Tibial artery (tissue), 4 donors: ENCODE results near the gene DEUP1.

Experiments
- DNase-seq, 2 donors: peaks; one replicate each; pipeline ENCODE4 v3.0.0-alpha.2; 2019
- H3K27ac ChIP-seq, 2 donors: fragments of 200-600 bp; sonication (generic) in 1 of 2; 1 replicate in 1 of 2; 2 replicates in 1 of 2; pipeline ENCODE4 v1.5.1; 2018 to 2019; ENCODE audit warnings: mild to moderate bottlenecking in 1 of 2
- H3K27me3 ChIP-seq, 2 donors: fragments of 200-600 bp; sonication (generic) in 1 of 2; one replicate each; pipeline versions ENCODE4 v1.5.1 to v1.6.0; 2016 to 2019
- H3K36me3 ChIP-seq, 3 donors: fragments of 200-600 bp; sonication (generic) in 2 of 3; one replicate each; pipeline ENCODE4 v1.5.1; 2016 to 2019; ENCODE audit warnings: mild to moderate bottlenecking in 2 of 3
- H3K4me1 ChIP-seq, 4 donors: fragments of 200-600 bp; sonication (generic) in 2 of 4; 1 replicate in 3 of 4; 2 replicates in 1 of 4; pipeline ENCODE4 v1.5.1; 2016 to 2019
- H3K4me3 ChIP-seq, 2 donors: fragments of 200-600 bp; sonication (generic) in 1 of 2; 1 replicate in 1 of 2; 2 replicates in 1 of 2; pipeline ENCODE4 v1.5.1; 2018 to 2019; ENCODE audit warnings: mild to moderate bottlenecking in 2 of 2
- H3K9me3 ChIP-seq, 3 donors: fragments of 200-600 bp; sonication (generic) in 1 of 3; one replicate each; pipeline ENCODE4 v1.5.1; 2016 to 2019
- intact Hi-C: fragments of 100-400 bp; cut with DNase I; formaldehyde crosslinking; loops from one replicate; pipeline ENCODE4 v1.15.0; 2023; ENCODE audit warnings: low total_unique reads
- TF ChIP-seq, protein P1 (sequence below), 2 experiments: fragments of 200-600 bp in 1 of 2; fragments of 450-650 bp in 1 of 2; IDR thresholded peaks; one replicate each; pipeline ENCODE4 v1.5.1; 2017 to 2019; ENCODE audit warnings: antibody characterized with exemption in 2 of 2, mild to moderate bottlenecking in 1 of 2, moderate library complexity in 1 of 2

Gene DEUP1

DNA sequence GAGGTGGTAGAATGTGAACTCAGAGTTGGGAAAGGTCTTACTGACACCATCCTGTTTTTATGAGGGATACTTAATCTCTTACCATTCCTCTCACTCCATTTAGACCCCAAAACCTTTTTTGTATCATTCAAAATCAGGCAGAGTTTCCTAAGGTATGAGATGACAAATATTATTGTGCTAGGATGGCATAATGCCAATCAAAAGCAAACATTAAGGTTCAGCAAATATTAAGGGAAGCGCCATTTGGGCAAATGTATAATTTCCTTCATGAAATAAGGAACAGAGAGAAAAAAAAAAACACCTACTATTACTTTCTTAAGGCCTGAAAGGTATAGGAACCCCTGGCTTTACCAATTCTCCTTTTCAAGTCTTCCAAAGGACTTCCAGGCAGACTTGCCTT is 150.2 kb downstream of the DEUP1 start:
- H3K9me3 ChIP-seq = no peaks in the 10 kb centered on the region
- TF ChIP-seq, protein P1, sequence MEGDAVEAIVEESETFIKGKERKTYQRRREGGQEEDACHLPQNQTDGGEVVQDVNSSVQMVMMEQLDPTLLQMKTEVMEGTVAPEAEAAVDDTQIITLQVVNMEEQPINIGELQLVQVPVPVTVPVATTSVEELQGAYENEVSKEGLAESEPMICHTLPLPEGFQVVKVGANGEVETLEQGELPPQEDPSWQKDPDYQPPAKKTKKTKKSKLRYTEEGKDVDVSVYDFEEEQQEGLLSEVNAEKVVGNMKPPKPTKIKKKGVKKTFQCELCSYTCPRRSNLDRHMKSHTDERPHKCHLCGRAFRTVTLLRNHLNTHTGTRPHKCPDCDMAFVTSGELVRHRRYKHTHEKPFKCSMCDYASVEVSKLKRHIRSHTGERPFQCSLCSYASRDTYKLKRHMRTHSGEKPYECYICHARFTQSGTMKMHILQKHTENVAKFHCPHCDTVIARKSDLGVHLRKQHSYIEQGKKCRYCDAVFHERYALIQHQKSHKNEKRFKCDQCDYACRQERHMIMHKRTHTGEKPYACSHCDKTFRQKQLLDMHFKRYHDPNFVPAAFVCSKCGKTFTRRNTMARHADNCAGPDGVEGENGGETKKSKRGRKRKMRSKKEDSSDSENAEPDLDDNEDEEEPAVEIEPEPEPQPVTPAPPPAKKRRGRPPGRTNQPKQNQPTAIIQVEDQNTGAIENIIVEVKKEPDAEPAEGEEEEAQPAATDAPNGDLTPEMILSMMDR (IDR thresholded peaks at IDR 0.05) = no peak
- no peak overlapping the region for H3K27ac ChIP-seq
- DNase-seq = no peak
- no peak overlapping the region for H3K4me3 ChIP-seq
- peaks cover 0 to 8% (median 2%) of the 10 kb centered on the region in 4 donors for H3K4me1 ChIP-seq
- intact Hi-C loops = no loop called here
- peaks cover 4 to 29% (median 20%) of the 10 kb centered on the region in 3 donors for H3K36me3 ChIP-seq
- no peaks in the 10 kb centered on the region for H3K27me3 ChIP-seq

DNA sequence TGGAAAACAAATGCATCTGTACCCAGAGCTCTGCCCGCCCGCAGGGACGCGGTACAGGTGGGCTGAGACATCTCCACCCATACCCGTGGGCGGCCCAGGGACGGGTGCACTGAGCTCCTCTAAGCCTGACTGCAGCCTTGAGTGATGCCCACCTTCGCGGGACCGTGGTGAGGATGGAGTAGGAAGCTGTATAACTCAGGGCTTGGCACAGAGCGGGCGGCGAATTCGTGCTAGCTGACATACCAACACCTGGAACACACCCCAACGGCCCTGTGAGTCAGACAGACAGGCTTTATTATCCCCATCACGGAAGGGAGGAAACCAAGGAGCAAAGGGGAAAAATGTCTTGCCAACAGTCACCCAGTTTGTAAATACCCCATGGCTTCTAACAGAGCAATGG is 150.7 kb downstream of the DEUP1 start:
- intact Hi-C loops = no loop called here
- no peaks in the 10 kb centered on the region for H3K27me3 ChIP-seq
- no peak overlapping the region for H3K27ac ChIP-seq
- no peak for DNase-seq
- H3K36me3 ChIP-seq = peaks cover 4 to 28% (median 20%) of the 10 kb centered on the region in 3 donors
- H3K4me1 ChIP-seq = peaks cover 0 to 8% (median 2%) of the 10 kb centered on the region in 4 donors
- H3K9me3 ChIP-seq = no peaks in the 10 kb centered on the region
- H3K4me3 ChIP-seq = no peak overlapping the region
- TF ChIP-seq, protein P1 (IDR thresholded peaks at IDR 0.05) = no peak

- Histone ChIP-seq H3K4me3 (no peak overlapping the region), H3K9me3 (no peaks in the 10 kb centered on the region), H3K36me3 (peaks cover 4 to 24% (median 20%) of the 10 kb centered on the region in 3 donors), H3K27me3 (no peaks in the 10 kb centered on the region), H3K27ac (no peak overlapping the region), H3K4me1 (peaks cover 0 to 8% (median 2%) of the 10 kb centered on the region in 4 donors)
- intact Hi-C loops = no loop called here
- TF ChIP-seq, protein P1 (IDR thresholded peaks at IDR 0.05) = no peak
- no peak for DNase-seq
Measured at GRCh38 chr11:93481696-93482095, 151.2 kb downstream of the DEUP1 start.

- intact Hi-C loops = no loop called here
- Histone ChIP-seq H3K4me3 (no peak overlapping the region), H3K36me3 (peaks cover 4 to 20% (median 16%) of the 10 kb centered on the region in 3 donors)
Measured at GRCh38 chr11:93482556-93482955, 152.0 kb downstream of the DEUP1 start.

GRCh38 chr11:93484716-93485115 is 154.2 kb downstream of the DEUP1 start:
- TF ChIP-seq, protein P1 (IDR thresholded peaks at IDR 0.05) = no peak
- no peak for DNase-seq
- intact Hi-C loops = no loop called here

More at GRCh38 chr11:93482556-93482955, 152.0 kb downstream of the DEUP1 start:
- Histone ChIP-seq H3K27ac (no peak overlapping the region), H3K9me3 (no peaks in the 10 kb centered on the region), H3K27me3 (no peaks in the 10 kb centered on the region), H3K4me1 (peaks cover 0 to 8% (median 4%) of the 10 kb centered on the region in 4 donors)
- TF ChIP-seq, protein P1 (IDR thresholded peaks at IDR 0.05) = no peak
- no peak for DNase-seq

DNA sequence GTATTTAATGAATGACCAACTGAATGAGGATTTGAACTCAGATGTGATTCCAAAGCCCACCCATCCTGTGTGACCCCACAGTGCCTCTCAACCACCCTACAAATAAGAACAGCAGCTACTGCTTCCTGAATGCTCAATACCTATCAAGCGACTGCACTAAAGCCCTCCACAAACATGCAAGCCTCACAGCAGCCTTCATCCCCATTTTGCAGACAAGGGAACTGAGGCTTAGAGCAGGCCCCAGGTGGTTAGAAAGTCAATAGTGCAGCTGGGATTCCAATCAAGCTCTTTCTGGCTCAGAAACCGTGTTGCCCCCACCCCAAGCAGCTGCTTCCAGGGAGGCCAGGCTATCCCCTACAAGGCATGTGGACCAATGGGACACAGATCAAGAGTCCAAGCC is 155.4 kb downstream of the DEUP1 start:
- TF ChIP-seq, protein P1 (IDR thresholded peaks at IDR 0.05) = no peak
- Histone ChIP-seq H3K9me3 (no peaks in the 10 kb centered on the region), H3K27me3 (no peaks in the 10 kb centered on the region), H3K27ac (no peak overlapping the region), H3K36me3 (peaks cover 0 to 18% (median 4%) of the 10 kb centered on the region in 3 donors), H3K4me1 (peaks cover 0 to 8% (median 4%) of the 10 kb centered on the region in 4 donors), H3K4me3 (no peak overlapping the region)
- no peak for DNase-seq
- intact Hi-C loops = no loop called here

More at GRCh38 chr11:93484716-93485115, 154.2 kb downstream of the DEUP1 start:
- H3K36me3 ChIP-seq = peaks cover 0 to 19% (median 6%) of the 10 kb centered on the region in 3 donors
- H3K4me3 ChIP-seq = no peak overlapping the region
- H3K27ac ChIP-seq = no peak overlapping the region
- no peaks in the 10 kb centered on the region for H3K27me3 ChIP-seq
- no peaks in the 10 kb centered on the region for H3K9me3 ChIP-seq
- H3K4me1 ChIP-seq = peaks cover 0 to 8% (median 4%) of the 10 kb centered on the region in 4 donors
